Endothelial cell of umbilical vein (primary cell): ENCODE results near the gene TMPRSS9. TPM values are rescaled to one million over a fixed set of nuclear protein-coding genes. Genes with fewer than 3 reads are reported as not detected.

Experiments used
- BruUV-seq: library from RNA; stranded (reverse); fragments of 400-500 nt; replicated peaks from 2 replicates; lab custom pipeline; 2021; lab: Mats Ljungman, UMichigan
- CTCF ChIA-PET: fragments of 300-600, 350-600 bp; sonication (Branson Sonifier 250); formaldehyde crosslinking; loops from one replicate; lab custom pipeline; 2021; ENCODE audit warnings: antibody characterized with exemption, inconsistent platforms; lab: Charles Lee
- POLR2A ChIA-PET: fragments of 300-600, 350-600 bp; sonication (Branson Sonifier 250); formaldehyde crosslinking; loops from one replicate; lab custom pipeline; 2021; ENCODE audit warnings: antibody characterized with exemption, inconsistent platforms; lab: Charles Lee
- DNase-seq: peaks from one replicate; pipeline ENCODE4 v3.0.0-alpha.2; 2011; ENCODE audit warnings: low read depth, low spot score
- FAIRE-seq: peaks from 2 replicates; lab custom pipeline; 2011; peaks lifted over from hg19 to GRCh38; lab: Jason Lieb, UNC
- H2AFZ ChIP-seq: 2 replicates; pipeline ENCODE4 v1.6.0; 2012; ENCODE audit warnings: low read depth, low read length, control low read depth, inconsistent platforms
- H3K27ac ChIP-seq: 2 replicates; pipeline ENCODE4 v1.5.1; 2011; ENCODE audit warnings: low read depth, mild to moderate bottlenecking, control low read depth, low read length, moderate library complexity; ENCODE audit not compliant: insufficient read depth
- H3K27me3 ChIP-seq, 2 experiments: 2 replicates each; pipeline versions ENCODE4 v1.6.0 to v1.6.1; 2011; ENCODE audit warnings: low read length in 2 of 2, mixed read lengths in 1 of 2; ENCODE audit not compliant: control insufficient read depth in 2 of 2, insufficient read depth in 2 of 2
- H3K36me3 ChIP-seq, 2 experiments: 2 replicates in 1 of 2; 3 replicates in 1 of 2; pipeline ENCODE4 v1.5.1; 2011; ENCODE audit warnings: low read length in 2 of 2, mild to moderate bottlenecking in 1 of 2, moderate library complexity in 1 of 2; ENCODE audit not compliant: control insufficient read depth in 2 of 2, insufficient read depth in 2 of 2; ENCODE audit errors: extremely low read depth in 1 of 2
- H3K4me1 ChIP-seq: 3 replicates; pipeline ENCODE4 v1.5.1; 2011; ENCODE audit warnings: mild to moderate bottlenecking, low read length; ENCODE audit not compliant: control insufficient read depth, insufficient read depth; ENCODE audit errors: extremely low read depth
- H3K4me2 ChIP-seq: 2 replicates; pipeline ENCODE4 v1.6.1; 2011; ENCODE audit warnings: low read length, control low read depth, mixed read lengths; ENCODE audit not compliant: insufficient read depth
- H3K4me3 ChIP-seq, 3 experiments: fragments of 200-600 bp in 1 of 3; sonication (generic), shearing (Covaris generic) in 1 of 3; replicated peaks in 1 of 3; 2 replicates each; pipeline ENCODE4 v1.5.1; 2011 to 2016; ENCODE audit warnings: control low read depth in 3 of 3, low read length in 3 of 3, mild to moderate bottlenecking in 2 of 3, inconsistent platforms in 1 of 3, low read depth in 1 of 3, moderate library complexity in 1 of 3; ENCODE audit not compliant: insufficient read depth in 1 of 3
- H3K79me2 ChIP-seq: 2 replicates; pipeline ENCODE4 v1.6.0; 2012; ENCODE audit warnings: low read length, inconsistent platforms; ENCODE audit not compliant: control insufficient read depth, insufficient read depth
- H3K9ac ChIP-seq: replicated peaks from 2 replicates; pipeline ENCODE3; 2011; ENCODE audit warnings: low read length, control low read depth; ENCODE audit not compliant: insufficient read depth; ENCODE audit errors: extremely low read depth
- H3K9me1 ChIP-seq: replicated peaks from 3 replicates; pipeline ENCODE4 v1.6.0; 2011; ENCODE audit warnings: mild to moderate bottlenecking, low read length; ENCODE audit not compliant: control insufficient read depth, insufficient read depth; ENCODE audit errors: extremely low read depth
- H3K9me3 ChIP-seq: replicated peaks from 2 replicates; pipeline ENCODE4 v1.5.1; 2012; ENCODE audit warnings: low read length, inconsistent platforms; ENCODE audit not compliant: control insufficient read depth, insufficient read depth
- H4K20me1 ChIP-seq: replicated peaks from 2 replicates; pipeline ENCODE3; 2011; ENCODE audit warnings: mild to moderate bottlenecking, low read length; ENCODE audit not compliant: control insufficient read depth, insufficient read depth; ENCODE audit errors: extremely low read depth
- EZH2 ChIP-seq: IDR thresholded peaks from 2 replicates; pipeline ENCODE4 v1.6.1; 2012; ENCODE audit warnings: borderline replicate concordance, low read depth, mild to moderate bottlenecking, moderate library complexity, low read length, inconsistent platforms; ENCODE audit not compliant: severe bottlenecking
- FOS ChIP-seq: IDR thresholded peaks from 2 replicates; pipeline ENCODE4 v1.6.1; 2011; ENCODE audit warnings: mild to moderate bottlenecking, low read length, moderate library complexity, borderline replicate concordance; ENCODE audit not compliant: insufficient read depth
- GATA2 ChIP-seq: IDR thresholded peaks from 2 replicates; pipeline ENCODE4 v1.7.0; 2011; ENCODE audit warnings: low read depth, mild to moderate bottlenecking, moderate library complexity, mixed read lengths, low read length; ENCODE audit not compliant: insufficient read length, insufficient read depth
- JUN ChIP-seq: IDR thresholded peaks from 2 replicates; pipeline ENCODE4 v1.6.1; 2011; ENCODE audit warnings: borderline replicate concordance, low read depth; ENCODE audit not compliant: insufficient read length, insufficient read depth
- MYC ChIP-seq: IDR thresholded peaks from one replicate; pipeline ENCODE4 v1.6.1; 2011; ENCODE audit warnings: mild to moderate bottlenecking, low read depth, low read length
- POLR2A ChIP-seq: IDR thresholded peaks from 2 replicates; pipeline ENCODE4 v1.6.1; 2012; ENCODE audit warnings: low read depth, mild to moderate bottlenecking, control low read depth, low read length
- POLR2AphosphoS5 ChIP-seq: IDR thresholded peaks from 2 replicates; pipeline ENCODE4 v1.6.1; 2012; ENCODE audit warnings: low read depth, mild to moderate bottlenecking, control low read depth, low read length, moderate library complexity; ENCODE audit not compliant: insufficient read depth
- dilution Hi-C: fragments of 300-500 bp; cut with MboI; formaldehyde crosslinking; loops from one replicate; pipeline ENCODE4 v1.15.0; 2019; ENCODE audit warnings: low sequenced_read_pairs; ENCODE audit not compliant: extremely low pct_ligation_motif_present
- intact Hi-C: fragments of 100-400 bp; cut with micrococcal nuclease; formaldehyde crosslinking; loops from one replicate; pipeline ENCODE4 v1.10.0; 2022
- polyA plus RNA-seq, 4 experiments: library from polyadenylated mRNA; depleted of rRNA in 3 of 4; stranded (reverse) in 3 of 4; unstranded in 1 of 4; fragments of >200 nt; gene quantifications; 2 replicates each; pipeline versions ENCODE4 v1.2.1 to v1.2.3, GENCODE V29; 2011 to 2012; ENCODE audit warnings: missing spikeins in 1 of 4
- total RNA-seq: library from RNA; stranded (reverse); gene quantifications from 2 replicates; pipeline ENCODE4 v1.2.3, GENCODE V29; 2021
- TF ChIP-seq, protein P1 (sequence below): IDR thresholded peaks from 2 replicates; pipeline ENCODE4 v1.6.1; 2011; ENCODE audit not compliant: insufficient read depth, insufficient read length
- TF ChIP-seq, protein P2 (sequence below), 2 donors: IDR thresholded peaks; 1 replicate in 1 of 2; 2 replicates in 1 of 2; pipeline ENCODE4 v1.5.1; 2011; ENCODE audit warnings: low read length in 2 of 2, mild to moderate bottlenecking in 2 of 2, moderate library complexity in 2 of 2, control low read depth in 1 of 2, inconsistent platforms in 1 of 2, low read depth in 1 of 2; ENCODE audit not compliant: insufficient read depth in 1 of 2; ENCODE audit errors: extremely low read depth in 1 of 2

The TMPRSS9 gene
- total and polyA plus RNA-seq, 2 donors (not counting 3 experiments of a cell fraction or from before 2014, with no cell fraction given), result not detected

GRCh38 chr19:2326699-2327360, 33.2 kb upstream of the TMPRSS9 start:
- intact Hi-C loops (loop anchor here (5.0 kb wide), 1 partner anchor 40 kb away; no protein-coding TSS in a partner anchor), dilution Hi-C loops (no loop called here)
- Histone ChIP-seq H3K27me3 (no peaks in the 10 kb centered on the region), H3K9me1 (no peaks in the 10 kb centered on the region), H2AFZ (no peak overlapping the region), H3K36me3 (peaks cover 0 to 13% of the 10 kb centered on the region in 2 experiments), H3K4me3 (no peak overlapping the region), H3K9me3 (no peaks in the 10 kb centered on the region), H3K27ac (peak overlapping the region; percentile 90), H3K79me2 (peaks cover 41% of the 10 kb centered on the region), H4K20me1 (no peaks in the 10 kb centered on the region), H3K9ac (no peak overlapping the region), H3K4me1 (peaks cover 15% of the 10 kb centered on the region), H3K4me2 (no peak overlapping the region)
- no peak for TF ChIP-seq JUN
- no peak for TF ChIP-seq EZH2
- no peak for TF ChIP-seq POLR2A
- TF ChIP-seq, protein P1, sequence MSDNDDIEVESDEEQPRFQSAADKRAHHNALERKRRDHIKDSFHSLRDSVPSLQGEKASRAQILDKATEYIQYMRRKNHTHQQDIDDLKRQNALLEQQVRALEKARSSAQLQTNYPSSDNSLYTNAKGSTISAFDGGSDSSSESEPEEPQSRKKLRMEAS, result no peak
- no peak for TF ChIP-seq POLR2AphosphoS5
- no peak for TF ChIP-seq FOS
- no peak for TF ChIP-seq MYC
- TF ChIP-seq GATA2, result no peak
- TF ChIP-seq, protein P2, sequence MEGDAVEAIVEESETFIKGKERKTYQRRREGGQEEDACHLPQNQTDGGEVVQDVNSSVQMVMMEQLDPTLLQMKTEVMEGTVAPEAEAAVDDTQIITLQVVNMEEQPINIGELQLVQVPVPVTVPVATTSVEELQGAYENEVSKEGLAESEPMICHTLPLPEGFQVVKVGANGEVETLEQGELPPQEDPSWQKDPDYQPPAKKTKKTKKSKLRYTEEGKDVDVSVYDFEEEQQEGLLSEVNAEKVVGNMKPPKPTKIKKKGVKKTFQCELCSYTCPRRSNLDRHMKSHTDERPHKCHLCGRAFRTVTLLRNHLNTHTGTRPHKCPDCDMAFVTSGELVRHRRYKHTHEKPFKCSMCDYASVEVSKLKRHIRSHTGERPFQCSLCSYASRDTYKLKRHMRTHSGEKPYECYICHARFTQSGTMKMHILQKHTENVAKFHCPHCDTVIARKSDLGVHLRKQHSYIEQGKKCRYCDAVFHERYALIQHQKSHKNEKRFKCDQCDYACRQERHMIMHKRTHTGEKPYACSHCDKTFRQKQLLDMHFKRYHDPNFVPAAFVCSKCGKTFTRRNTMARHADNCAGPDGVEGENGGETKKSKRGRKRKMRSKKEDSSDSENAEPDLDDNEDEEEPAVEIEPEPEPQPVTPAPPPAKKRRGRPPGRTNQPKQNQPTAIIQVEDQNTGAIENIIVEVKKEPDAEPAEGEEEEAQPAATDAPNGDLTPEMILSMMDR (IDR thresholded peaks at IDR 0.05; ENCODE audit: extremely low read depth in 1 of 2, insufficient read depth in 1 of 2, low read depth in 1 of 2, low read length in 2 of 2), result no peak
- no TSS peak for BruUV-seq
- ChIA-PET CTCF (interaction anchor here (0.9 to 1.6 kb wide), 4 partner anchors 9 to 171 kb away, joined by 3 to 8 read pairs (median 4); no protein-coding TSS in a partner anchor), POLR2A (interaction anchor here (0.6 kb wide), 2 partner anchors 265 to 1881 kb away, joined by 4 read pairs; no protein-coding TSS in a partner anchor)
- DNase-seq (no peak), FAIRE-seq (no peak)
